ENCODE results near the gene SIRT4.

The SIRT4 gene

GRCh38 chr12:120292661-120293531 is 9.2 kb upstream of the SIRT4 start, which contains the start of gene RNU4-1:
RNU4-1 (minus strand) TSS chr12:120293237.
- TF ChIP-seq CTCF (IDR thresholded peaks at IDR 0.05; ENCODE audit: low read depth, low read length, missing control alignments): no peak
- peak within 1 kb of the TSS; percentile 46 for H3K4me3 ChIP-seq (replicated peaks; ENCODE audit: low read depth, low read length)
- peak; percentile 90 for DNase-seq (ENCODE audit: extremely low read depth, low read depth)

GRCh38 chr12:120314220-120314619 is 12.1 kb downstream of the SIRT4 start:
- DNase-seq (ENCODE audit: extremely low read depth, low read depth): no peak
- peak; percentile 50 for TF ChIP-seq CTCF (IDR thresholded peaks at IDR 0.05; ENCODE audit: low read depth, low read length, missing control alignments)
- no peak overlapping the region for H3K4me3 ChIP-seq (replicated peaks; ENCODE audit: low read depth, low read length)

- no peak for DNase-seq (ENCODE audit: extremely low read depth, low read depth)
- TF ChIP-seq CTCF (IDR thresholded peaks at IDR 0.05; ENCODE audit: low read depth, low read length, missing control alignments): no peak
Measured at GRCh38 chr12:120316798-120317223, 14.7 kb downstream of the SIRT4 start.

GRCh38 chr12:120317224-120318105 is 15.3 kb downstream of the SIRT4 start:
- DNase-seq (ENCODE audit: extremely low read depth, low read depth): peak; percentile 98
- peak; percentile 53 for TF ChIP-seq CTCF (IDR thresholded peaks at IDR 0.05; ENCODE audit: low read depth, low read length, missing control alignments)
- peak overlapping the region; percentile 46 for H3K4me3 ChIP-seq (replicated peaks; ENCODE audit: low read depth, low read length)

More at GRCh38 chr12:120316798-120317223, 14.7 kb downstream of the SIRT4 start:
- peak overlapping the region; percentile 46 for H3K4me3 ChIP-seq (replicated peaks; ENCODE audit: low read depth, low read length)

GRCh38 chr12:120321382-120322202 is 19.5 kb downstream of the SIRT4 start:
- TF ChIP-seq CTCF (IDR thresholded peaks at IDR 0.05; ENCODE audit: low read depth, low read length, missing control alignments): no peak
- H3K4me3 ChIP-seq (replicated peaks; ENCODE audit: low read depth, low read length): no peak overlapping the region
- DNase-seq (ENCODE audit: extremely low read depth, low read depth): no peak

GRCh38 chr12:120323772-120324171 is 21.7 kb downstream of the SIRT4 start:
- no peak for TF ChIP-seq CTCF (IDR thresholded peaks at IDR 0.05; ENCODE audit: low read depth, low read length, missing control alignments)
- no peak overlapping the region for H3K4me3 ChIP-seq (replicated peaks; ENCODE audit: low read depth, low read length)
- DNase-seq (ENCODE audit: extremely low read depth, low read depth): no peak

All from HFF-Myc (cell line).